ENCODE results near the gene FAS. TPM values are rescaled to one million over a fixed set of nuclear protein-coding genes. Genes with fewer than 3 reads are reported as not detected.

FAS gene
- total and polyA plus RNA-seq, 2 experiments from 2014 or later: 3.1 to 4.3 TPM

- H3K27ac Mint-ChIP-seq: no peak overlapping the region
- H3K27ac ChIP-seq (ENCODE audit: low read depth): no peak overlapping the region
- no peaks in the 10 kb centered on the region for H3K4me1 ChIP-seq (ENCODE audit: insufficient read depth)
- no peaks in the 10 kb centered on the region for H3K36me3 ChIP-seq (ENCODE audit: insufficient read depth)
- no peaks in the 10 kb centered on the region for H3K36me3 Mint-ChIP-seq (ENCODE audit: low read depth)
- H3F3A ChIP-seq (replicated peaks; ENCODE audit: low read depth): no peaks in the 10 kb centered on the region
- DNase-seq (ENCODE audit: low spot score): no peak
- H3K4me3 ChIP-seq: no peak overlapping the region
- no peak overlapping the region for H3K4me3 Mint-ChIP-seq
- no peak for ATAC-seq
- no peaks in the 10 kb centered on the region for H3K27me3 ChIP-seq (ENCODE audit: insufficient read depth)
- H4K20me1 ChIP-seq (replicated peaks; ENCODE audit: insufficient read depth): no peaks in the 10 kb centered on the region
- no peaks in the 10 kb centered on the region for H3K9me2 ChIP-seq (ENCODE audit: insufficient read depth)
- no peak overlapping the region for H3K4me2 ChIP-seq
- no peaks in the 10 kb centered on the region for H3K4me1 Mint-ChIP-seq
- H3K27me3 Mint-ChIP-seq (ENCODE audit: insufficient read depth, low read depth, poor library complexity): no peaks in the 10 kb centered on the region
- H3K79me2 ChIP-seq (replicated peaks; ENCODE audit: insufficient read depth): no peaks in the 10 kb centered on the region
- TF ChIP-seq POLR2AphosphoS5 (IDR thresholded peaks at IDR 0.05; ENCODE audit: low read depth) (no peak), ETS1 (IDR thresholded peaks at IDR 0.05) (no peak), EZH2phosphoT487 (IDR thresholded peaks at IDR 0.05; ENCODE audit: unreplicated experiment) (no peak), CREB1 (CRISPR knock-in tag; IDR thresholded peaks at IDR 0.05; ENCODE audit: low read depth) (no peak), STAT1 (IDR thresholded peaks at IDR 0.05; ENCODE audit: unreplicated experiment) (no peak), NANOG (IDR thresholded peaks at IDR 0.05; ENCODE audit: borderline replicate concordance) (no peak), JUNB (IDR thresholded peaks at IDR 0.05; ENCODE audit: unreplicated experiment) (no peak), ZNF114 (CRISPR knock-in tag; IDR thresholded peaks at IDR 0.05) (no peak), ZNF331 (CRISPR knock-in tag; IDR thresholded peaks at IDR 0.05; ENCODE audit: low read depth) (no peak), EZH2 (IDR thresholded peaks at IDR 0.05; ENCODE audit: low read depth, unreplicated experiment) (no peak), ZNF462 (CRISPR knock-in tag; IDR thresholded peaks at IDR 0.05) (no peak), REST (IDR thresholded peaks at IDR 0.05; ENCODE audit: unreplicated experiment) (no peak), CTCF (conservative IDR thresholded peaks at IDR 0.05; ENCODE audit: low read depth in 2 of 2) (no peak)
- no peak overlapping the region for H2AFZ ChIP-seq
- H3K9me3 Mint-ChIP-seq: no peaks in the 10 kb centered on the region
These were observed 31.9 kb upstream of the FAS start for GRCh38 chr10:88958721-88959120.
